Measurements from ENCODE around the gene NOSIP. TPM values are rescaled to one million over a fixed set of nuclear protein-coding genes. Genes with fewer than 3 reads are reported as not detected.

Gene NOSIP
- total RNA-seq, 1 donor: 88.6 TPM

DNA sequence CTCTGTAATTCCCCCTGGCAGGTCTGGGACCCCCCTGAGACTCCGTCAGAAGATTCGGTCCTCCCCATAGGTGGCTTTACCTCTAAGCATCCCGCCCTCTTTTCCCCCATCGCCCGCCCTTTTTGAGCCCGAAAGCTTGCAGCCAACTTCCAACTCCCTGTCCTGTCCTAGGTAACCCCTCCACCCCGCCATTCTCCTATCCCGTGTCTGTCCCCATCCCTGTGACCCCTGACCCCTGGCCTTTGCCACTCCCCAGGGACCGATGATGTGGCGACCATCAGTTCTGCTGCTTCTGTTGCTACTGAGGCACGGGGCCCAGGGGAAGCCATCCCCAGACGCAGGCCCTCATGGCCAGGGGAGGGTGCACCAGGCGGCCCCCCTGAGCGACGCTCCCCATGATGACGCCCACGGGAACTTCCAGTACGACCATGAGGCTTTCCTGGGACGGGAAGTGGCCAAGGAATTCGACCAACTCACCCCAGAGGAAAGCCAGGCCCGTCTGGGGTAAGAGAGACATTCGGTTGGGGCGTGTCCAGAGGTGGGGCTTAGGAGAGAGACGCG, 52.1 kb downstream of the NOSIP start:
- no peak overlapping the region for H3K4me3 ChIP-seq (ENCODE audit: low read length)
- H3K4me1 ChIP-seq (ENCODE audit: insufficient read depth, low read length): peaks cover 21% of the 10 kb centered on the region
- H3K27me3 ChIP-seq (ENCODE audit: insufficient read depth, low read length): no peaks in the 10 kb centered on the region
- H3K9me3 ChIP-seq (ENCODE audit: low read depth, low read length): no peaks in the 10 kb centered on the region

DNA sequence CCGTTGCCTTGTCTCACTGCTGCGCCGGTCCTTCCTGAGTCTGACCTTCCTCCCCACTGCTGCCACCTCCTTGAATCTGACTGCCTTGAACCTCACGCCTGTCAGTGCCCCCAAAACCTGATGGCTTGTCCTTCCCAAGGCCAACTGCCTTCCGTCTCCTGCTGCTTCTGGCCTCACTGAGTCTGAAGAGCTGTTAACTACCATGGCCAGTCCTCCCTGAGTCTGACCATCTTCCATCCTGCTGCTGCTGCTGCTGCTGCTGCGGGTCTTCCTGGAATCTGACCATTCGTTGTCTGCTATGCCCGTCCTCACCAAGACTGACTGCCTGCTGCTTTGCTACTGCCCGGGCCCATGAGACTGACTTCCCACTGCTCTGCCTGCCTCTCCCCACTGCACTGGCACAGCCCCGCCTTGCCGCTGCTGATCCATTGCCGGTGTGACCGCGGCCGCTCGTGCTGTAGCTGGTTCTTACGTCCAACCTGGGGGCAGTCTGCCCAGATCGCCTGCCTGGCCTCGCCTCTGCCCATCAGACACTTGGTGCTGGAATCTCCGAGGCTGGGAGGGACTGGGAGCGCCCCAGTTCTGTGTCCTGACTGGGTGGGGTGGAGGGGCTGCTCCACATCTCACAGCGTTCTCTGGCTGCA, 55.4 kb downstream of the NOSIP start:
- H3K4me1 ChIP-seq (ENCODE audit: insufficient read depth, low read length): peaks cover 16% of the 10 kb centered on the region
- H3K9me3 ChIP-seq (ENCODE audit: low read depth, low read length): no peaks in the 10 kb centered on the region
- no peak overlapping the region for H3K4me3 ChIP-seq (ENCODE audit: low read length)
- H3K27me3 ChIP-seq (ENCODE audit: insufficient read depth, low read length): no peaks in the 10 kb centered on the region

DNA sequence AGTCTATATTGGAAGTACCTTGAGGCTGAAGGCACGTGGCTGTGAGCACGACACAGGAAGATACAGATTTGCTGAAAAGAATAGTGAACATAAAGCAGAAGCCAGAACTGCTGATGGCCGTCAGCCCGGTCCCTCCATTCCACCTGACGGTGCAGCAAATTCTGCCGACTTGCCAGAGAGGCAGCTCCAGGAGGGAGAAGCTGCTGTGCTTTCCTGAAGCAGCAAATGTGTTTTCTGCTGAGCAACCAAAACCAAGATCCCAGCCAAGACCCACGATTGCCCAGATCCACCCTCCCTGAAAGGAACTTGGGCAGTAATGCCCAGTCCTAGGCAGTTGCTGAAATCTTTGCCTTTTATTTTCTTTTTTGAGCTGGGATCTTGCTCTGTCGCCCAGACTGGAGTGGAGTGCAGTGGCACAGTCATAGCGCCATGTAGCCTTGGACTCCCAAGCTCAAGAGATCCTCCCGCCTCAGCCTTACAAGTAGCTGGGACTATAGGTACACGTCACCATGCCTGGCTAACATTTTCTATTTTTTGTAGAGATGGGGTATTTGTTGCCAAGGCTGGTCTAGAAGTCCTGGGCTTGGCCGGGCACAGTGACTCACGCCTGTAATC, 59.5 kb downstream of the NOSIP start:
- no peak overlapping the region for H3K4me3 ChIP-seq (ENCODE audit: low read length)
- H3K9me3 ChIP-seq (ENCODE audit: low read depth, low read length): no peaks in the 10 kb centered on the region
- H3K27me3 ChIP-seq (ENCODE audit: insufficient read depth, low read length): no peaks in the 10 kb centered on the region
- H3K4me1 ChIP-seq (ENCODE audit: insufficient read depth, low read length): peaks cover 21% of the 10 kb centered on the region

DNA sequence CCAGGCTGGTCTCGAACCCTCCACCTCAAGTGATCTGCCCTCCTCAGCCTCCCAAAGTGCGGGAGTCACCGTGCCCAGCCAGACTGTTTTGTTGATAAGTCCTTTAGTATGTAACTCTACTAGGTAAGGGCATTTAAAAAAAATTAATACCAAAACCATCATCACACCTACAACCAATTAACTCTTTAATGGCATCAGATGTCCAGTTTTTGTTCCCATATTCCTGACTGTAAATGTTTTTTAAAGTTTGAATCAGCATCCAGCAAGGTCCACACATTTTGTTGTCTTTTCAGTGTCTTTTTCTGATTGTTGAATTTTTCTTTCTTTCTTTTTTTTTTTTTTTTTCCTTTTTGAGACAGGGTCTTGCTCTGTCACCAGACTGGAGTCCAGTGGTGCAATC, 62.3 kb downstream of the NOSIP start:
- Histone ChIP-seq H3K9me3 (ENCODE audit: low read depth, low read length) (no peaks in the 10 kb centered on the region), H3K4me1 (ENCODE audit: insufficient read depth, low read length) (peaks cover 47% of the 10 kb centered on the region), H3K27me3 (ENCODE audit: insufficient read depth, low read length) (no peaks in the 10 kb centered on the region), H3K4me3 (ENCODE audit: low read length) (no peak overlapping the region)

DNA sequence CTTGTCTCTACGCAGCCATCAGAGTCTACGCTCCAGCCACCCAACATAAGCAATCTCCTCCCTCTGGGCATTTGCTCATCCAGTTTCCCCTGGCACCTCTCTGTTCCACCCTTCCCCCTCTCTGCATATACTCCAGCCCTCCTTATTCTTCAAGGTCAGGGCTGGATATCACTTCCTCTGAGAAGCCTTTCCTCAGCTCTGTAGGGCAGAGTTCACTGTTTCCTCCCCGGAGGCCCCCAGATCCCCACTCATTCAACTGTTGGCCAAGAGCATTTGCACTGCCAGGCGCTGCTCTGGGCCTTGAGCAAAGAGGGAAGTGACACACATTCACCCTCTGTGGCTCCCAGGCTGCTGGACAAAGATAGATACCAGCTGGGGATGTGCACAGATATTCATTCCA, 64.6 kb downstream of the NOSIP start:
- Histone ChIP-seq H3K9me3 (ENCODE audit: low read depth, low read length) (no peaks in the 10 kb centered on the region), H3K4me3 (ENCODE audit: low read length) (no peak overlapping the region), H3K4me1 (ENCODE audit: insufficient read depth, low read length) (peaks cover 66% of the 10 kb centered on the region), H3K27me3 (ENCODE audit: insufficient read depth, low read length) (no peaks in the 10 kb centered on the region)

DNA sequence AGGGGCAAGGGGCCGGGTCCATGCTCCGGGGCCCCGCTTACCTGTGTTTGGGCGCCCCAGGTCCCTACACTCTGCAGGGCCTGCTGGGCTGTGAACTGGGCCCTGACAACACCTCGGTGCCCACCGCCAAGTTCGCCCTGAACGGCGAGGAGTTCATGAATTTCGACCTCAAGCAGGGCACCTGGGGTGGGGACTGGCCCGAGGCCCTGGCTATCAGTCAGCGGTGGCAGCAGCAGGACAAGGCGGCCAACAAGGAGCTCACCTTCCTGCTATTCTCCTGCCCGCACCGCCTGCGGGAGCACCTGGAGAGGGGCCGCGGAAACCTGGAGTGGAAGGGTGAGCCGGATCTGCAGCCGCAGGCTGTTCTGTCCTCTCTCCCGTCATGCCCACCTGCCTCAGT, 66.2 kb downstream of the NOSIP start:
- Histone ChIP-seq H3K9me3 (ENCODE audit: low read depth, low read length) (no peaks in the 10 kb centered on the region), H3K4me3 (ENCODE audit: low read length) (no peak overlapping the region), H3K4me1 (ENCODE audit: insufficient read depth, low read length) (peaks cover 67% of the 10 kb centered on the region), H3K27me3 (ENCODE audit: insufficient read depth, low read length) (no peaks in the 10 kb centered on the region)

DNA sequence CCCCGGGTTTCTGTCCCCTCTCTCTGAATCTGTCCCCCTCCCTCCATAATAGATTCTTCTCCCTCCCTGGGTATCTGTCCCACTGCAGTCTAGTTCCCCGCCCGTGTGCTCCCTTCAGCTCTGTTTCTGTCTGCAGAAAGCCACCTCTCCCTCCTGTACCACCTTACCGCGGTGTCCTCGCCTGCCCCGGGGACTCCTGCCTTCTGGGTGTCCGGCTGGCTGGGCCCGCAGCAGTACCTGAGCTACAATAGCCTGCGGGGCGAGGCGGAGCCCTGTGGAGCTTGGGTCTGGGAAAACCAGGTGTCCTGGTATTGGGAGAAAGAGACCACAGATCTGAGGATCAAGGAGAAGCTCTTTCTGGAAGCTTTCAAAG, 66.6 kb downstream of the NOSIP start:
- peaks cover 67% of the 10 kb centered on the region for H3K4me1 ChIP-seq (ENCODE audit: insufficient read depth, low read length)
- H3K9me3 ChIP-seq (ENCODE audit: low read depth, low read length): no peaks in the 10 kb centered on the region
- peak overlapping the region; percentile 64 for H3K4me3 ChIP-seq (ENCODE audit: low read length)
- no peaks in the 10 kb centered on the region for H3K27me3 ChIP-seq (ENCODE audit: insufficient read depth, low read length)

DNA sequence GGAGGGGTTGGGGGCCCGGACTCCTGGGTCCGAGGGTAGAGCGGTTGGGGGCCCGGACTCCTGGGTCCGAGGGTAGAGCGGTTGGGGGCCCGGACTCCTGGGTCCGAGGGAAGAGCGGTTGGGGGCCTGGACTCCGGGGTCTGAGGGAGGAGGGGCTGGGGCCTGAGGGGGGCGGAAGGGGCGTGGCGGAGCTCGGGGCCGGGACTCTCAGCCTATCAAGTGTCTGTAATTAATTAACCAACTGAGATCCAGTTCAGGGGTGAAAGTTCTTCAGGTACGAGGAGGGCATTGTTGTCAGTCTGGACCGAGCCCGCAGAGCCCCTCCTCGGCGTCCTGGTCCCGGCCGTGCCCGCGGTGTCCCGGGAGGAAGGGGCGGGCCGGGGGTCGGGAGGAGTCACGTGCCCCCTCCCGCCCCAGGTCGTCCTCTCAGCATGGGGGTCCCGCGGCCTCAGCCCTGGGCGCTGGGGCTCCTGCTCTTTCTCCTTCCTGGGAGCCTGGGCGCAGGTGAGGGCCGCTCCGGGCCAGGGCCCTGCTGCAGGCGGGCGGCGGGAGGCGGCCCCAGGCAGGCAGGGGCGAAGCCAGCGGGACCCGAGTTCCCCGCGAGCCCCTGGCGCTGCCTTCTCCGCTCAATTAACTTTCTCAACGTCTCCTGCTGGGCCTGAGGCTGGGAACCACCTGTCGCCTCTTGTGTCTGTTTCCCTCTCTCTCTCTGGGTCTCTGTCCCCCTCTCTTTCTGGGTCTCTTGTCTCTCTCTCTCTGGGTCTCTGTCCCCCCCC, 67.2 kb downstream of the NOSIP start:
- H3K4me1 ChIP-seq (ENCODE audit: insufficient read depth, low read length): peaks cover 67% of the 10 kb centered on the region
- no peaks in the 10 kb centered on the region for H3K9me3 ChIP-seq (ENCODE audit: low read depth, low read length)
- no peaks in the 10 kb centered on the region for H3K27me3 ChIP-seq (ENCODE audit: insufficient read depth, low read length)
- peak overlapping the region; percentile 64 for H3K4me3 ChIP-seq (ENCODE audit: low read length)

DNA sequence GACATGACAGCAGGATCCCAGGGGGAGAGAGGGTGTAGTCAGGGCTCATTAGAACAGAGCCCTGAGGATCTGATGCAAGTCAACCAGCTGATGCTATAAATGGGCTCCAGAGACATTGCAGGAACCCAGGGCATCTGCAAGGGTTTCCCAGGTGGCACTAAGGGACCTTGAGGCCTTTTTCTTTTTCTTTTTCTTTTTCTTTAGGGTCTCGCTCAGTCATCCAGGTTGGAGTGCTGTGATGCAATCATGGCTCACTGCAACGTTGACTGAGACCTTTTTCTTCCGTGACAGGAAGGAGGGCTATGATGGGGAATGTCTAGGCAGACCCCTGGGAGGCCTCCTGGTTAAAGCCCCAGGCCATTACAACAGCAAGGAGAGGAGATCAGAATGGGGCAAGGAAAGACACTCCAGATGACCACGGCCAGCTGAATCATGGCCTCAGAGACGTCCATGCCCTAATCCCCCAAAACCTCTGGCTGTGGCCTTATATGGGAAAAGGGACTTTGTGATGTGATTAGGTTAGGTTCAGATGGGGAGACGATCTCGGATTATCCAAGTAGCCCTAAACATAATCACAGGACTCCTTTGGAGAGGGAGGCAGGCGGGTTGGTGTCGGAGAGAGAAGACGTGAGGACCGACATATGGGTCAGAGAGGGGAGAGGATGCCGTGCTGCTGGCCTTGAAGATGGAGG, 72.4 kb downstream of the NOSIP start:
- H3K9me3 ChIP-seq (ENCODE audit: low read depth, low read length): no peaks in the 10 kb centered on the region
- H3K4me3 ChIP-seq (ENCODE audit: low read length): no peak overlapping the region
- peaks cover 33% of the 10 kb centered on the region for H3K4me1 ChIP-seq (ENCODE audit: insufficient read depth, low read length)
- no peaks in the 10 kb centered on the region for H3K27me3 ChIP-seq (ENCODE audit: insufficient read depth, low read length)

DNA sequence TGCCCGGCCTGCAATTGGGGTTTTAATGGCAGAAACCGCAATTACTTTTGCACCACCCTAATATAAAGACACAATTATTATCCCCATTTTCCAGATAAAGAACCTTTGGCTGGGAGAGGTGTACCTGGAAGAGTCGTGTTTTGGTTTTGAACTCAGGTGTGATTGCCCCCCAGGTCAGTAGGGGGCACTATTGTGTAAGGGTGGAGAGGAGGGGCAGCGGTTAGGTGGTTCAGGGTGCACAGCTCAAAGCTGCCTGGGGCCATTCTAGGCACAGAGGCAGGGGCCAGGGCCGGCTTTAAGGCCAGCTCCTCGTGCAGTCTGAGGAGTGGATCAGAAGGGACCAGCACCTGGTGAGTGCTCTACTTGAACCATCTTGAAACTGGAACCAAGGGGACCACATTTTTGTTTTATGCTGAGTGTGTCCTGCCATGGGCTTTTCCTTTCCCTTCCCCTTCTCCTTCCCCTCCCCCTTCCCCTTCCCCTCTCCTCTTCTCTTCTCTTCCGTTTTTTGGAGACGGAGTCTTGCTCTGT, 73.7 kb downstream of the NOSIP start:
- peaks cover 35% of the 10 kb centered on the region for H3K4me1 ChIP-seq (ENCODE audit: insufficient read depth, low read length)
- no peaks in the 10 kb centered on the region for H3K9me3 ChIP-seq (ENCODE audit: low read depth, low read length)
- H3K4me3 ChIP-seq (ENCODE audit: low read length): no peak overlapping the region
- H3K27me3 ChIP-seq (ENCODE audit: insufficient read depth, low read length): no peaks in the 10 kb centered on the region

Other genes with a start within 250 kb of the NOSIP start
- 229 TPM for gene CD37, start 245.2 kb downstream of the NOSIP start, total RNA-seq
- gene TEAD2, start 218.1 kb downstream of the NOSIP start, total RNA-seq: 0.10 TPM
- not detected for gene DKKL1, start 216.7 kb downstream of the NOSIP start, total RNA-seq
- gene KASH5, start 192.3 kb downstream of the NOSIP start, total RNA-seq: not detected
- not detected for gene PTH2, start 157.1 kb downstream of the NOSIP start, total RNA-seq
- not detected for gene GFY, start 155.2 kb downstream of the NOSIP start, total RNA-seq
- gene SLC17A7, start 139.0 kb downstream of the NOSIP start, total RNA-seq: not detected
- 45.2 TPM for gene PIH1D1, start 128.7 kb downstream of the NOSIP start, total RNA-seq
- 13.7 TPM for gene ALDH16A1, start 127.3 kb downstream of the NOSIP start, total RNA-seq
- gene FLT3LG, start 106.3 kb downstream of the NOSIP start, total RNA-seq: 49.6 TPM
- gene RPL13A, start 92.9 kb downstream of the NOSIP start, total RNA-seq: 4,457 TPM
- gene RPS11, start 84.1 kb downstream of the NOSIP start, total RNA-seq: 8,046 TPM
- gene FCGRT, start 67.9 kb downstream of the NOSIP start, total RNA-seq: 123 TPM
- 1.6 TPM for gene RCN3, start 52.6 kb downstream of the NOSIP start, total RNA-seq
- gene PRRG2, start 760 bp upstream of the NOSIP start, total RNA-seq: 1.4 TPM
- gene PRR12, start 10.6 kb upstream of the NOSIP start, total RNA-seq: 6.4 TPM
- 8.7 TPM for gene RRAS, start 59.6 kb upstream of the NOSIP start, total RNA-seq
- 8.9 TPM for gene SCAF1, start 61.7 kb upstream of the NOSIP start, total RNA-seq
- 27.2 TPM for gene IRF3, start 85.3 kb upstream of the NOSIP start, total RNA-seq
- gene BCL2L12, start 85.4 kb upstream of the NOSIP start, total RNA-seq: 1.8 TPM
- 51.1 TPM for gene PRMT1, start 96.7 kb upstream of the NOSIP start, total RNA-seq
- gene ADM5, start 109.0 kb upstream of the NOSIP start, total RNA-seq: 0.84 TPM
- 0.73 TPM for gene CPT1C, start 110.6 kb upstream of the NOSIP start, total RNA-seq
- 0.31 TPM for gene TSKS, start 182.8 kb upstream of the NOSIP start, total RNA-seq
- 30.2 TPM for gene AP2A1, start 186.4 kb upstream of the NOSIP start, total RNA-seq
- 4.6 TPM for gene FUZ, start 232.7 kb upstream of the NOSIP start, total RNA-seq
- 15.1 TPM for gene MED25, start 237.7 kb upstream of the NOSIP start, total RNA-seq

Measured in mononuclear cell (primary cell).